GM12865 (cell line): Measurements from ENCODE around the gene NTPCR.

ENCODE experiments used
- DNase-seq: peaks from one replicate; pipeline ENCODE4 v3.0.0; 2010; ENCODE audit warnings: low read depth
- H3K4me3 ChIP-seq: 2 replicates; pipeline ENCODE4 v1.5.1; 2011; ENCODE audit warnings: mild to moderate bottlenecking, low read depth, low read length, control low read depth
- TF ChIP-seq, protein P1 (sequence below): IDR thresholded peaks from 2 replicates; pipeline ENCODE4 v1.5.1; 2011; ENCODE audit warnings: low read length, control low read depth, low read depth, inconsistent platforms; ENCODE audit not compliant: insufficient read depth; ENCODE audit errors: missing control alignments

NTPCR gene

DNA sequence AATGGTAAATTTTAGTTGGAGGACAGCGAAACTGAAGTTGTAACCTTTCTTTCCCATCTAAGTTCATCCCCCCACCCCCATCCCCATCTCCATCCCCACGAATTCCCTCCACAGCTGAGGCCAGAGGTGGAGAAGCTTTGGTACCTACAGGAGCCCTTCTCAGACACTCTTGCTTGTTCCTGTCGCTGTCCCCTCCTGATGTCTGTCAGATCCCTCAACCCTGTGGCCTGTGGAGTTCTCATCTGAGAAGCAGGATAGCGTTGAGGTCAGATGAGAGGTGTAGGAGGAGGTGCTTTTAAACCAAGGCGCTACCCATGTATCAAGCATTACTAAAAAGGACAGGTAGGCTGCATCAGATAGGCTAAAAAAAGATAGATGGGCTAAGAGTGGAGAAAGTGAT lies 769 bp downstream of the NTPCR start:
- DNase-seq: peak; percentile 52
- TF ChIP-seq, protein P1, sequence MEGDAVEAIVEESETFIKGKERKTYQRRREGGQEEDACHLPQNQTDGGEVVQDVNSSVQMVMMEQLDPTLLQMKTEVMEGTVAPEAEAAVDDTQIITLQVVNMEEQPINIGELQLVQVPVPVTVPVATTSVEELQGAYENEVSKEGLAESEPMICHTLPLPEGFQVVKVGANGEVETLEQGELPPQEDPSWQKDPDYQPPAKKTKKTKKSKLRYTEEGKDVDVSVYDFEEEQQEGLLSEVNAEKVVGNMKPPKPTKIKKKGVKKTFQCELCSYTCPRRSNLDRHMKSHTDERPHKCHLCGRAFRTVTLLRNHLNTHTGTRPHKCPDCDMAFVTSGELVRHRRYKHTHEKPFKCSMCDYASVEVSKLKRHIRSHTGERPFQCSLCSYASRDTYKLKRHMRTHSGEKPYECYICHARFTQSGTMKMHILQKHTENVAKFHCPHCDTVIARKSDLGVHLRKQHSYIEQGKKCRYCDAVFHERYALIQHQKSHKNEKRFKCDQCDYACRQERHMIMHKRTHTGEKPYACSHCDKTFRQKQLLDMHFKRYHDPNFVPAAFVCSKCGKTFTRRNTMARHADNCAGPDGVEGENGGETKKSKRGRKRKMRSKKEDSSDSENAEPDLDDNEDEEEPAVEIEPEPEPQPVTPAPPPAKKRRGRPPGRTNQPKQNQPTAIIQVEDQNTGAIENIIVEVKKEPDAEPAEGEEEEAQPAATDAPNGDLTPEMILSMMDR: no peak
- H3K4me3 ChIP-seq: peak overlapping the region; percentile 98

DNA sequence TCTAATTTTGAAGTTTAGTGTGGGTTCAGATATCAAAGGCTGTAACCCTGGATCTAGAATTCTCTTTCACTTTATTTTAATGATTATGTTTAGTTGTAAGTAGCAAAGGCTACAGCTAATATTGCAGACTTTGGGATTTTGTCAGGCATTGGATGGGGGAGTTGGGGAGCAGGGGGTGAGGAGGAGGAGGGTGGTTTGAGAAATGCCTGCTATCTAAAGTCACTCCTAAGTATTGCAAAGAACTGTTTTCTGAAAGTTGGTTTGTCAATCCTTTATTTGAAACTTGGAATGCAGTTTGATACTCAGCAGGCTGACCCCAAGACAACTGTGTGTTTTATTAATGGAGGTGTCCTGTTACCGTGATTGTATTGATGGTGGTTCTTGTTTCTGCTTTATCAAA lies 1.2 kb downstream of the NTPCR start:
- TF ChIP-seq, protein P1: no peak
- peak overlapping the region; percentile 98 for H3K4me3 ChIP-seq
- no peak for DNase-seq

DNA sequence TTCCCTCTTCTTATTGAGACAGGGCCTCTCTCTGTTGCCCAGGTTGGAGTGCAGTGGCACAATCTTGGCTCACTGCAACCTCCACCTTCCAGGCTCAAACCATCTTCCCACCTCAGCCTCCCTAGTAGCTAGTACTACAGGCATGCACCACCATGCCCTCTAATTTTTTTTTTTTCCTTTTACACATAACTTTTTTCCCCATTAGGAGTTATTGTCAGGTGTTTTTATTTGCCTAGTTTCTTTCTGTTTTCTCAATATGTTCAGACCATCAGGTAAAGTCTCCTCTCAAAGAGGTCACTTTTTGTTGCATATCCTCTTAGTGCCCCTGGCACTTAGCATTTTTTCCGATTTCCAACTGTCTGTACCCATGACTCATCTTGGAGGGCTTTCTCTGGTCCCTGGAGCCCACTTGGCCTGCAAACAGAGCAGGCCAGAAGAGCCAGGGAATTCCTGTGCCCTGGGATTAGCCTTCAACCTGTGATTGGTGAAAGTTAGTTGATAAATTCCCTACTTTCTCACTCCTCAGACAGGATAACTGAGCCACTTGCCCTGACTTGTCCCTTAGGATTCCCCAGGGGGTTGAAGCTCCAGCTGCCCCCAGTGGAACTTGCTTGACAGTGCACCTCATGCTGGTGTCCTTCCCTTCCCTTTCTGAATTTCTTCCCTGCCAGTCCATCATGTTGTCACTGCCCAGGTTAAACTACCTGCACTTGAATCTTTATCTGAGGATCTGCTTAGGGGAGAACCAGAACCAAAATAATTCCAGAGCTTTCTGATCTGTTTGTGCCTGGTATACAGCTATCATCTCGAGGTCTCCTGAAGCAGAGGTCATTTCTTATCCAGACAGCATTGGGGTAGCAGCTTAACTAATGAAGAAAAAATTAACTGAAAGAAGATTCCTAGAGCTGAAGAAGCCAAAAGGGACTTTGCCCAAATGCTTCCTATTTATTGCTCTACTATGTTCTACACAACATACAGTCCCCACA lies 2.4 kb downstream of the NTPCR start:
- peak overlapping the region; percentile 10; the same call in 1 of the 2 replicates for H3K4me3 ChIP-seq
- TF ChIP-seq, protein P1: peak; percentile 83

DNA sequence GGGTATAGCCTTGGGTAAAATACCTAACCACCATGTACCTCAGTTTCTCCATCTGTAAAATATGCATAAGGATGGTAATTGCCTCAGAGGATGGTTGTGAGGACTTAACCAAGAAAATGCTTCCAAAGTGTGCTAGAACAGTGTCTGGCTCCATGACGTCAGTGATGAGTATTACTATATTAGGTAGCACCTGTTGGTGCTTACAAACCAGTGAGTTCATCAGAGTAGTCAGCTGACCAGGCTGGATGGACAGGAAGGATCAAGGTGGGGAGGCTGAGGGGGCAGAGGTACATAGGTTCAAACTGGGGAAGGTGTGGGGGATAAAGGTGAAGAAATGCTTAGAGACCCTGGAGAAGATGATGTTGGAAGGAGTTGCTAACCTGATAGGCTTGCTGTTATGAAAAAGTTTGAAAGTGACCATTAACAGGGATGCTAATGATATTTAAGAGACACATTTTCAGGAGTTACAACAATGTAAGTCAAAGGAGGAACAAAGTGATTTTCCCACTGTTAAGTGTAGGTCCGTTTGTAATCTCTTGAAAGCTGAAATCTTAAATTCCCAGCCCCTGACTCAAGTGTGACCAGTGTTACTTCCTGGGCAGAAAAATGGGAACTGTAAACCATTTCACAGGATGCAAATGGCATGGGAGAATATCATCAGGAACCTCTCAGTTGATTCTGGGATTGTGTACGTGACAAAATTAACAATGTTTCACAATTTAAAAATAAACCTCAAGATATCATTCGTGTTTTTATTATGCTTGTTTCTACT lies 4.4 kb downstream of the NTPCR start:
- no peak overlapping the region for H3K4me3 ChIP-seq
- no peak for DNase-seq
- TF ChIP-seq, protein P1: no peak

More for the DNA sequence above, 2.4 kb downstream of the NTPCR start:
- peak; percentile 73 for DNase-seq

DNA sequence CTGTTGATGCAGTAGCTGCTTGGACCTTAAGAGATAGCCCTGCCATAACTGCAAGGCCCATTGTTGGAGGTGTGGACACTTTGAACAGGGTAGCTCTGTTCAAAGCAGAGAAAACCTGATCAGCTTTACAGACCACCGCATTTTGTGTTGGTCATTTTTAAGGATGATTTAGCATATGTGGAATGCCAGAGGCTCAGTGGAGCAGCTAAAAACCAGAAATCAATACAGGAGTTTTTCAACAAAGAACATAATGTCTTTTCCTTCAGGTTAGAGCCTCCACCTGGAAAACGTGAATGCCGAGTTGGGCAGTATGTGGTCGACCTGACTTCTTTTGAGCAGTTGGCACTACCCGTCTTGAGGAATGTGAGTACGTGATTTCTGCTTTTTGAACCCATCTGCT lies 5.7 kb downstream of the NTPCR start:
- no peak overlapping the region for H3K4me3 ChIP-seq
- DNase-seq: no peak
- TF ChIP-seq, protein P1: no peak

DNA sequence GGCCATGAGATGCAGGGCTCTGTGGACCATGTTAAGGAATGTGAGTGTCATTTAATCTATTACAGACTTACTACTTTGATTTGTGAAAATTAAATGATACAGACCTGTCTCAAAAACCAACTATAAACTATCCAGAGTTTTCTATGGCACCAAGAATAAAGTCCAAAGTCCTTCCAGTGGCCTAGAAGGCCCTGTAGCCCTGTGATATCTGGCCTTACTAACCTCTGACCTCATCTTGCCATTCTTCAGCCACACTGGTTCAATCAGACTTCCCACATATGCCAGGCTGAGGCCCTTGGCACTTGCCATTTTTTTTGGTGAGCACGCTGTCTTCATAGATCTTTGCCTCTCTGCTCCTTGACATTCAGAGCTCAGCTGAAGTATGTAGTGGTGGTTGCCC lies 7.7 kb downstream of the NTPCR start:
- DNase-seq: no peak
- H3K4me3 ChIP-seq: no peak overlapping the region
- TF ChIP-seq, protein P1: no peak
